Measurements from ENCODE around the gene FMO5. TPM values are rescaled to one million over a fixed set of nuclear protein-coding genes. Genes with fewer than 3 reads are reported as not detected.
"Not testable (repeated sequence)": the region's sequence is repeated elsewhere in the genome, so short reads cannot be mapped to it uniquely, and the experiment has no call there.

FMO5 gene
- total RNA-seq, 6 experiments from 2014 or later: 55.0 to 482 (median 99.6) TPM

DNA sequence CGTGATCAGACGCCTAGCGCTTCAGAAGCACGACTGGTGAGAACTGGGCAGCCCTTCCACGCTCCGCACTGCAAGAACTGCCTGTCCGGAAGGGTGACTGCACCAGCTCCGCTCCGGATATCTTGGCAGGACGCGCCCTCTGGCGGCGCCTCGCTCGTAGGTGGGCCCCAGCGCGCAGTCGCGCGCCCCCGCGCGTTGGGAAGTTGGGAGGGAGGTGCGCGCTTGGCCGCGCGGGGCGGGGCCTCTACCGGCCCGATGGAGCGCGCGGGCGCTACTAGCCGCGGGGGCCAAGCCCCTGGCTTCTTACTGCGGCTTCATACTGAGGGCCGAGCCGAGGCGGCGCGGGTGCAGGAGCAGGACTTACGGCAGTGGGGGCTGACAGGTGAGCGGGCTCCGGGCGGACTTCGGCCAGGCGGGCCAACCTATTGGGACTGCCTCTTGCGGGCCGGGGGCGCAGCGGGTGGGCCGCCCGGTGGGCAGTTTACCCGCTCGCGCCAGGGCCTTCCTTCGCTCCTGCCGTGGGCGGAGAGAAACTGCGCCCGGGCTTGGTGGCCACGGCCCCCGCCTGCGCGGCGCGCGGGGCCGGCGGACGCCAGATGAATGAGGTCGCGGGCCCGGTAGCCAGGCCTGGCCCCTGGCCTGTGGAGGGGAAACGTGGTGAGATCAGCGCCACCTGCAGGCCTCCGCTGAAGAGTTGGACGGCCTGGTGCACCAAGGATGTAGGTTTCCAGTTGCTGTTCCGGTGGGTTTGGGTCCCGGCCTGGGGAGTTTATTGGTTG is 17.5 kb upstream of the FMO5 start, which contains the start of gene CHD1L:
Gene CHD1L, plus strand, starts transcription at position 236 of the 779 bp plus-strand sequence. Its CDS starts 20 bp downstream, at position 256.
- DNase-seq (peak; percentile 97 to 98 (median 97)), ATAC-seq (peak; percentile 85 to 93 (median 89))
- Histone ChIP-seq H3K27ac (peak within 1 kb of the TSS; percentile 85 to 96 (median 94)), H3K4me3 (peak within 1 kb of the TSS; percentile 93 to 98 (median 94)), H3K4me1 (peaks cover 0 to 47% (median 6%) of the 10 kb centered on the region in 4 donors), H3K27me3 (no peaks in the 10 kb centered on the region), H3K36me3 (no peaks in the 10 kb centered on the region), H3K9me3 (no peaks in the 10 kb centered on the region)
- WGBS (ENCODE audit: insufficient coverage, low coverage, low lambda C conversion rate, missing lambda C conversion rate): 0% methylated on average over 3 of the region's 82 CpGs
- TF ChIP-seq POLR2A (IDR thresholded peaks at IDR 0.05): peak; percentile 78
- TF ChIP-seq CTCF (IDR thresholded peaks at IDR 0.05): peak; percentile 86 to 98 (median 90)
- intact Hi-C loops (cut with DNase I): no loop called here

DNA sequence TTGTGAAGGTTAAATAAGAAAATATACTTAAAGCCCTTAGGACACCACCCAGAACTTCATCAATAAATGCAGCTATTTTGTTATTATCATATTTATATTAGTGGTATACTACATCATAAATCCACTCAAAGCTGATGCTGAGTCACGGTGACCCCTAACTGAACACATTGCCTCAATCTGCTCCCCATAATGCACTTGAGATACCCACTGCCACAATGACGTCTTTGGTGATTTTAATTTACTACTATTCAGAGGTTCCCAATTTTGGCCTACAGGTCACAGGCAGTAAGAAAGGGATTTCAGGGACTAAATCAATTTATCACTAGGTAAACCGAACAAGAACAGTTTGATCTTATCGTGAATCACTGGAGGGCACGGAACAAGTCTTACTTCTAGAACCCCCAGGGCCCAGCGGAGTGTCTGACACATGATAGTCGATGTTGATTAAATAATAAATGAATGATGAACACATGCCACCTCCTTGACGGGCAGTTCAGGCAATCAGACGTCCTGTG is 16.9 kb upstream of the FMO5 start:
- 15% methylated on average over 7 of the region's 9 CpGs for WGBS (ENCODE audit: insufficient coverage, low coverage, low lambda C conversion rate, missing lambda C conversion rate)
- ATAC-seq: no peak
- H3K4me3 ChIP-seq: peak overlapping the region; percentile 93 to 98 (median 94)
- intact Hi-C loops (cut with DNase I): no loop called here
- H3K27ac ChIP-seq: peak overlapping the region; percentile 85 to 96 (median 94)
- H3K36me3 ChIP-seq: no peaks in the 10 kb centered on the region
- no peaks in the 10 kb centered on the region for H3K27me3 ChIP-seq
- DNase-seq: no peak
- TF ChIP-seq CTCF (IDR thresholded peaks at IDR 0.05) (no peak), POLR2A (IDR thresholded peaks at IDR 0.05) (no peak)
- H3K9me3 ChIP-seq: no peaks in the 10 kb centered on the region
- H3K4me1 ChIP-seq: peaks cover 0 to 47% (median 9%) of the 10 kb centered on the region in 4 donors

- DNase-seq; H3K9me3 ChIP-seq; H3K4me3 ChIP-seq; intact Hi-C loops (cut with DNase I); ATAC-seq; H3K36me3 ChIP-seq; H3K27me3 ChIP-seq: not testable (repeated sequence)
- H3K4me1 ChIP-seq: peaks cover 0 to 61% (median 17%) of the 10 kb centered on the region in 4 donors
- 100% methylated on average over 3 of the region's 5 CpGs for WGBS (ENCODE audit: insufficient coverage, low coverage, low lambda C conversion rate, missing lambda C conversion rate)
- H3K27ac ChIP-seq: peak overlapping the region in 2 of 3 donors; percentile 91 to 94
These were observed 15.1 kb upstream of the FMO5 start for GRCh38 chr1:147240131-147240721.

DNA sequence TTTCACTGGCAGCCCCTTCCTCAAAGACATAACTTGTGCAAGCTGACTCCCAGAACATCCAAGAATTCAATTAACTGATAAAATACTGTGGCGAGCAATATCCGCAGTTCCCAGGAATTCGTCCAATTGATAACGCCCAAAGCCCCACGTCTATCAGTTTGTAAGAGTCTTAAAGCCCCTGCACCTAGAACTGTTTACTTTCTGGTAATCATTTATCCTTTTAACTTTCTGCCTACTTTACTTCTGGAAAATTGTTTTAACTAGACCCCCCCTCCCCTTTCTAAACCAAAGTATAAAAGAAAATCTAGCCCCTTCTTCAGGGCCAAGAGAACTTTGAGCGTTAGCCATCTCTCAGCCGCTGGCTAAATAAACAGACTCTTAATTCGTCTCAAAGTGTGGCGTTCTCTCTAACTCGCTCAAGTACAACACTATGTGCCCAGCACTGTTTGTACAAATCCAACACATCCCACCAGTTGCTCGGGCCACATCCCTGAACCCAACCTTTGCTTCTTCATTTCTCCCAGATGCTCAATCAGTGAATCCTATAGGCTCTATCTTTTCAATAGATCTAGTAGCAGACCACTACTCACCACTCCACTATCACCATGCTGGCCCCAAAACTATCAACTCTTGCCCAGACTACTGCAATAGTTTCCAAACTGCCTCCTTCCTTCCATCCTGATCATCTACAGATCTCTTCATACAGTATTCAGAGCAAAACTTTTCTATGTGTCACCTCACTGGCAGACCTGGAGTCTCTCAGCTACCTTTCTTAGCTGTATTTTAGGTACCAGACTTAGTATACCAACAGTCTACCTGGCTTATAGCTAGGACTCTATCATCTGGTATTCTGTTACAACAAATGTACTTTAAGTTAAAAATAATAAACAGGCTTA is 14.0 kb upstream of the FMO5 start:
- Histone ChIP-seq H3K27me3 (no peaks in the 10 kb centered on the region), H3K4me1 (peaks cover 0 to 71% (median 22%) of the 10 kb centered on the region in 4 donors), H3K9me3 (no peaks in the 10 kb centered on the region), H3K36me3 (no peaks in the 10 kb centered on the region), H3K27ac (peak overlapping the region; percentile 22 to 94 (median 91)), H3K4me3 (no peak overlapping the region)
- WGBS (ENCODE audit: insufficient coverage, low coverage, low lambda C conversion rate, missing lambda C conversion rate): 29% methylated on average over 11 of the region's 11 CpGs
- DNase-seq: peak in 1 of 3 donors; percentile 57
- intact Hi-C loops (cut with DNase I): loop anchor here in 1 of 2 donors (5.0 kb wide), 1 partner anchor 67 kb away; the partner anchor contains the start of gene PRKAB2
- TF ChIP-seq CTCF (IDR thresholded peaks at IDR 0.05) (no peak), POLR2A (IDR thresholded peaks at IDR 0.05) (no peak)
- peak in 1 of 4 donors; percentile 7 for ATAC-seq

Data from right lobe of liver (tissue), 6 donors.